Measurements from ENCODE around the gene CD300A.

Gene CD300A

DNA sequence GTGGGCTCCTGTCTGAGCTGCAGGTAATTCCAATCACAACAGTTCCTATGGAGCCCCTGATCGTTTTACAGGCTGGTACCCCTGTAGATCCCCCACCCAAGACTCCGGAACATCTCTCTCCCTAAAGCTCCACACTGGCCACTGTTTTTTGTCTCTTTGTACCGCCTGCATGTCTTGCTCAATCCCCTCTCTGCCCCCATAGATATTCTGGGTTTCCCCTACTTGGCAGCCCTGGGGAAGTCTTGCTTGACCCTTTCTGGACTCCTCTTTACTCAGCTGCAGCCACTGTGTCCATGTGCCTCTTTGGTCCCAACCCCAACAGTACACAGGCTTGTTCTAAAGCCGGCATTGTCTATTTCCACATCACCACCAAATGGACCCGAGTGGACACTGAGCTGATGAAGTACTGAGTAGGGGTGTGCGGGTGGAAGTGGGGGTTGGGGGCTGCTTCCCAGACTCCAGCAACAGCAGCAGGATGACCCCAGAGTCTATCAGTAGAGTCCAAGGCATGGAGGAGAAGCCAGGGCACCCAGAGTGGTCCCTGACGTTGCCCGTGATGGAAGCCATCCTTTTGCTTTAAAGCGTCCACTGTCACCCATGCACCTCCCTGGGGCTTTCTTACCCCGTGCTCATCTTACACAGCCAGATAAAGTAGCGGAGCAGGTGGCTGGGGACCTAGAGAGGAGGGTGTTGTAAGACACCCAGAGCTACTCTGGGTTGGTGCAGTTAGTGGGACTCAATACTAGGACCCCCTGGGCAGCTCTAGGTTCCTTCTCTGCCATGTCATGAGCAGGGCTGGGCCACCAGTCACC lies 58.4 kb downstream of the CD300A start:
- no peak for DNase-seq

GRCh38 chr17:74525465-74525725 lies 59.0 kb downstream of the CD300A start:
- no peak for DNase-seq

GRCh38 chr17:74525781-74526288 lies 59.4 kb downstream of the CD300A start:
- DNase-seq = no peak

DNA sequence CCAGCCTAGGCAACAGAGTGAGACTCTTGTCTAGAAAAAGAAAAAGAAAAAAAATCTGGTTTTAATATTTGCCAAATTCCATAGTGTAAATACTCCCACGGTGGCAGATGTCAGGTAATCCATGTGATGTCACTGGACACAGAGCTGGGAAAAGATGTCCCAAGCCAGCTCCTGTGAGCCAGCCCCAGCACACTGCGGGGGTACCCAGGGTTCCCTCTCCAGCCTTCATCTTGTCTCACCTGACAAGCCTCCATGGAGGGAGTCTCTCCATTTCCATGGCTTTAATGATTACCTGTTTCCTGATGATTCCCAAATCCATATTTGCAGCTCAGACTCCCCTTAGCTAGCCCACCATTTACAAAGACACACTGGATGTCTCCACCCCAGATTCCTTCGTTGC lies 60.2 kb downstream of the CD300A start:
- no peak for DNase-seq

GRCh38 chr17:74527081-74527480 lies 60.6 kb downstream of the CD300A start:
- DNase-seq = no peak

DNA sequence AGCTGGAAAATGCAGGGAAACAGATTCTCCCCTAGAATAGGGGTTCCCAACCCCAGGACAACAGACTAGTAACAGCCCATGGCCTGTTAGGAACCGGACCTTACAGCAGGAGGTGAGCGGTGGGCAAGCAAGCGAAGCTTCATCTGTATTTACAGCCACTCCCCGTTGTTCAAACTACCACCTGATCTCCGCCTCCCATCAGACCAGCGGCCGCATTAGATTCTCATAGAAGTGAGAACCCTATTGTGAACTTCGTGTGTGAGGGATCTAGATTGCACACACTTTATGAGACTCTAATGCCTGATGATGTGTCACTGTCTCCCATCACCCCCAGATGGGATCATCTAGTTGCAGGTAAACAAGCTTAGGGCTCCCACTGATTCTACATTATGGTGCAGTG lies 61.3 kb downstream of the CD300A start:
- DNase-seq = no peak

DNA sequence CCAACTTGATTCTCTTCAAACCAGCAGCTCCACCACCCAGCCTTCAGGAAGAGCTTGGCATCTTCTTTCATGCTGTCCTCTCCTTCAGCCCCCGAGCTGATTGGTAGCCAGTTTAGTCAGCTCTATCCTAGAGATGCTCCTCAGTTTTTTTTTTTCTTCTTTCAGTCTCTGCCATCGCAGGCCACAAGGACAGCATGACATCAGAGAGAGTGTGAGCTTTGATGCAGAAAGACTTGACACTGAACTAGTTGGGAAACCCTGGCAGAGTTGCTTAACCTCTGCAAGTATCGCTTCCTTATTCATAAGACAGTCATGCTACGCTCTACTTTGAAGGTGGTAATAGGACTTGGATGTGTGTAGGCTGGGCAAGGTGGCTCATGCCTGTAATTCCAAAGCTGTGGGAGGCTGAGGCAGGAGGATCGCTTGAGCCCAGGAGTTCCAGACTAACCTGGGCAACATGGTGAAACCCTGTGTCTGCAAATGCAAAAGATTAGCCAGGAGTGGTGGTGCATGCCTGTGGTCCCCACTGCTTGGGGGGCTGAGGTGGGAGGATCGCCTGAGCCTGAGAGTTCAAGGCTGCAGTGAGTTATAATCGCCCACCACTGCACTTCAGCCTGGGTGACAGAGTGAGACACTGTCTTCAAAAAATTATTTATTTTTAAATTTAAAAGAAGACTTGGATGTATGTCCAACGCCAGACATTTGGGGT lies 62.2 kb downstream of the CD300A start:
- no peak for DNase-seq

DNA sequence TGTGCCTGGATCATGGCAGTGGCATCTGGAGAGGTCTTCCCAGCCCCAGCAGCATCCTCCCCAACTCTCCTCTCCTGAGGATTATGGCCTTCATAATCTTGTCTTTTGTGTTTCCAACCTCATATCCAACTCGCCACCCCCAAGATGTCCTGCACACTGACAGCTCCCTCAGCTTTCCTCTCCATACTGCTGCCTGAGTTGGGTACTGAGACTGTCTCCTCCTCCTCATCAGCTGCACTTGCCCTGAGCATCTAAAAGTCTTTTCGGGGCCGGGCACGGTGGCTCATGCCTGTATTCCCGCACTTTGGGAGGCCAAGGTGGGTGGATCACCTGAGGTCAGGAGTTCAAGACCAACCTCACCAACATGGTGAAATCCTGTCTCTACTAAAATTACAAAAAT lies 62.8 kb downstream of the CD300A start:
- DNase-seq = no peak

DNA sequence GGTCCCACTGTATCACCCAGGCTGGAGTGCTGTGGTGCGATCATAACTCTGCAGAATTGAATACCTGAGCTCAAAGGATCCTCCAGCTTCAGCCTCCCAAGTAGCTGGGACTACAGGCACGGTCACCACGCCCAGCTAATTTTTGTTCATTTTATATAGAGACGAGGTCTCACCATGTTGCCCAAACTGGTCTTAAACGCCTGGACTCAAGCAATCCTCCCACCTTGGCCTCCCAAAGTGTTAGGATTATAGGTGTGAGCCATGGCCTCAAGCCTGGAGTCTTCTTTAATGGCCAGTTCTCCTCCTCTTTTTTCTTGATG lies 64.4 kb downstream of the CD300A start:
- DNase-seq = no peak

DNA sequence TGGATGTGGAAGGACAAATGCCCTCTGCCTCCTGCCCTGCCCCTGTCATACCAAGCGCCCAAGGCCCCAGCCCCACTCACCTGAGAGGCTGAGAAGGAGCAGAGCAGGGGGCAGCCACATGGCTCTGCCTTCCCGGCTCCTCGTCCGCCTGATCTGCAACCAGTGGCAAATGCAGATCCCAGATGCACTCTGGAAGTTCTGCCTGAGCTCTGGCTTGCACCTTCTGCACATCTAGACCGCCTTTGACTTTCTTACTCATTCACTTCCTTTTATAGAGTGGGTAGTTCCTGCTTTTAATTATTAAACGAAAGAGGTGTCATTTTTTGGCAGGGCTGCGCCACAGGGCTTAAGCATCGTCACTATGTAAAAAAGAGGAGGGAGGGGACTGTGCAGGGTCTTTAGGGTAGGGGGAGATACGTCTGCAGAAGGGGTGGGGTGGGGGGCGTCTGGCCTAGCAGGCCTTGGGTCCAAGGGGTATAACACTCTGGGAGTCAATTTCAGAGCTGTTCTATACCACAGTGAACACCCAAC lies 64.9 kb downstream of the CD300A start, which contains the start of gene CD300LB:
Gene CD300LB, minus strand, starts transcription at position 245 of the 531 bp plus-strand sequence. Its CDS starts 125 bp downstream, at position 120.
- DNase-seq = no peak

DNA sequence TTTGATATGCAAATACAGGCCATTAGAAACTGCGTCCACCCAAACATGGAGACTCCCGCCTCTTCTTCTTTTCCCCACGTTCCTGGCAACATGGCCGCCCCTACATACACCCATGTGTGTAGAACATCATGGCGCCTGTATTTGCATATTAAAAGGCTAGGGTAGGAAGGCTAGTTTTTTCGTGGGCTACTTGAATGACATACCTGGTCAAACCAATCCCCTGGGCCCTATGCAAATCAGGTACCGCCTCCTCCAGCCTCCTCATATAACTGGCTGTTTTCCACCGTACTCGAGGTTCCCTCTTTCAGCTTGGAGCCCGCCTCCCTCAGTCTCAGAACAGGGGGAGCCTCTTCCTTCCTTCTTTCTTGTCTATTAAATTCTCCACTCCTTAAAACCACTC lies 65.7 kb downstream of the CD300A start:
- DNase-seq = no peak
